Stimulated activated CD4-positive, alpha-beta T cell treated with anti-CD3 and anti-CD28 coated beads, Interleukin-1b, Interleukin-23, amount 100 ng/mL, for 24 hours (primary cell): ENCODE data around the gene KRTAP4-5.
"Not testable (repeated sequence)": the region's sequence is repeated elsewhere in the genome, so short reads cannot be mapped to it uniquely, and the experiment has no call there.

Experiments used
- DNase-seq, 4 experiments: peaks; one replicate each; pipeline ENCODE4 v3.0.0-alpha.2; 2020; ENCODE audit warnings: low read depth in 4 of 4, low spot score in 1 of 4

The KRTAP4-5 gene

DNA sequence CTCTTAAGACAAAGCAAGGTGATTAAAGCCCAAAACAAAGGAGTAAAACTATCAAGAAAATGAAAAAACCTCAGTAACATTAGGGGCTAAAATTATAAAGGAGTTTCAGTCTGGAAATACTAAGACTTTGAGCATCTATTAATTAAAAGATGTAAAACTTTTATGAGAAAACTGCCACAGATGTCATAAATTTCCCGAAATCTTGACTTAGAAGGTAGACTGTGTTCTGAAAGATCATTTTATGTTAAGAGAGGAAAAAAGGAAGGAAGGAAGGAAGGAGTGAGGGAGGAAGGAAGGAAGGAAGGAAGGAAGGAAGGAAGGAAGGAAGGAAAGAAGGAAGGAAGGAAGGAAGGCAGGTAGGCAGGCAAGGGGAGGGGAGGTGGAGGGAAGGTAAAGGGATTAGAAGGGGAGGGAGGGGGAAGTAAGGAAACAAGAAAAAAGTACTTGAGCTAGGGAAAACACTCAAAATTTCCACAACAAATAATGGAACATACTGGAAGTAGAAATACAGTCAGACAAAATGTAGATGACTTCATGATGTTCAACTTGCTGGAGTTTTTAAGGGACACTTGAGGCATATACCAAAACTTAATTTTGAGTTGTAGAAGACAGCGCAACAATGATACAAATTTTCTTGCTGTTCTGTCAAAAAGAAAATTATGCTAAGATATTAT, 2.0 kb downstream of the KRTAP4-5 start:
- DNase-seq = no peak

DNA sequence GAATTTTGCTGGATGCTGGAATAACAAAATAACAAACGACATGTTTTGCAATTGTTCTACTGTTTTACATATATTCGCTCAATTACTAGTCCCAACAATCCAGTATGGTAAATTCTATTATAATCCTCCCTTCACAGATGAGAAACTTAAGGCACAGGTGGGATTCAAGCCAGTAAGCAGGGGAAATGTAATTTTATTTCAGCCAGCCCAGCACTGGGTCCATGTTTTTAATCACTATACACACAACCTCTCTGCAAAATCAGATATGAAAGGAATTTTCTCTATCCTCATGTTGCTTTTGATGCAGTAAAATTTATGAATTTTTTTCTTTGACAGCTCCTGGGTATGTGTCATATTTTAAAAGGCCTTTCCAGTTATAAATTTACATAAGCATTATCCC, 4.4 kb downstream of the KRTAP4-5 start:
- no peak for DNase-seq

GRCh38 chr17:41144846-41145245, 4.8 kb downstream of the KRTAP4-5 start:
- no peak for DNase-seq

GRCh38 chr17:41141361-41141760, 8.3 kb downstream of the KRTAP4-5 start:
- no peak for DNase-seq

- no peak for DNase-seq
Observed at GRCh38 chr17:41140360-41141131, 9.1 kb downstream of the KRTAP4-5 start, which contains the start of gene KRTAP4-6. TSS of gene KRTAP4-6 (minus strand) at chr17:41140544. CDS start at chr17:41140487, 57 bp downstream.

DNA sequence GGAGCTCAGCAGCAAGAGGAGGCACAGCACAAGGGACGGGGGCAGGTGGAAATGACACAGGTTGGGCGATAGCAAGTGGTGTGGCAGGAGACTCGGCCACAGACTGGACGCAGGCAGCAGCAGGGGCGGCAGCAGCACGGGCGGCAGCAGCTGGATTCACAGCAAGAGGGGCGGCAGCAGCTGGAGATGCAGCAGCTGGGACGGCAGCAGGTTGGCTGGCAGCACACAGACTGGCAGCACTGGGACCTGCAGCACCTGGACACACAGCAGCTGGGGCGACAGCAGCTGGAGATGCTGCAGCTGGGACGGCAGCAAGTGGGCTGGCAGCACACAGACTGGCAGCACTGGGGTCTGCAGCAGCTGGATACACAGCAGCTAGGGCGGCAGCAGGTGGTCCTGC, 9.8 kb downstream of the KRTAP4-5 start:
- DNase-seq = not testable (repeated sequence)

DNA sequence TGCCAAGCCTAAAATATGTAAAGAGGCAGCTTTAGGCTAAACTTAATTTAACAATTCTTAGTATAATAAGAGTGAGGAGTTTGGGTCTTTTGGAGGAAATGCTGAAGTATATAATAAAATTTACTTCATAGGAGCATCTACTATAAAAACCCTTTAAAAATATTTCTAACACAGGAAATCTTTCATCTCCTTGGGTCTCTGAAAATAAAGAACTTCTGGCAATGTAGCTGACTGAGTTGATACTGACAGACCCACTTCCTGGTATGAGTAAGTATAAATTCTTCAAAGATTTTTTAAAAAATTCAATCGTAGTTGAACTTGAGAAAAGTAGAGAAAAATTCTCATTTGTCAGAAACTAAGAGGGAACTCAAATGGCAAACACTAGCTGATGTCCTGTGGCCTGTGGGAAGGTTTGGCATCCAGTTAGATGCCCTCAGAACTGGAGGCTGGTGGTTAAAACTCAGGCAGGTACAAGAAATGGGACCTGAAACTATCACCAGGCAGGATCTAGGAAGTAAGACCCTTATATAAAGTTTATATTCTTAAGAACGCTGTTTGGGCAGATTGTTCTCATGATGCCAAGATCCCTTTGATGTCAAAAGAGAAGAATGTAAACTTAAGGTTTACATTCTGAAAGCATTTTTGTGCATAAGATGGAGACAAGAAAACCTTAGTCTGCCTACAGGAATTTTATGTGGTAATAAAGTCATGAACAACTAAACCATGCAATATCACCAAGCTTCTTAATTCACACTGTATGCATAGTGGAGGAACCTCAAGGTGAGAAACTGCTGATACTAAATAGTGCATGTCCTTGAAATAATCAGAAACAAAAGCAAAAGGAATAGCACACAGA, 15.5 kb downstream of the KRTAP4-5 start:
- no peak for DNase-seq

GRCh38 chr17:41131979-41132378, 17.6 kb downstream of the KRTAP4-5 start:
- DNase-seq = no peak

DNA sequence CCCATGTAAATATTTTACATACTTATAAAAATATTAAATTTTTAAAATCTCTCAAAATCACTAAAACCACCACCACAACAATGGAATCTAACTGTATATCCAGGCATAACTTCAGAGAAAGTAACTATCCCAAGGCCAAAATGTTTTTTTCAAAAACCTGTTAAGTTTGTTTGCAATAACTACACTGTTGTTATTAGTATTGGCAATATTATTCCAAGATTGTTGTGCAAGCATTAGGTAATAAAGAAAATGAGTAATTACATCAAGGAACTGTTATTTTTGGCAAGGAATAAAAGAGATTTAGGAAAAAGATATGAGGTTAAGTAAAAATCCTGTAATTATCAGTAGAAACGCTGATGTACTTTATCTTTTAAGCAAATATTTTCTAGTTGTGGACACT, 22.3 kb downstream of the KRTAP4-5 start:
- DNase-seq = no peak

- no peak for DNase-seq
Observed at GRCh38 chr17:41126412-41126811, 23.2 kb downstream of the KRTAP4-5 start.

DNA sequence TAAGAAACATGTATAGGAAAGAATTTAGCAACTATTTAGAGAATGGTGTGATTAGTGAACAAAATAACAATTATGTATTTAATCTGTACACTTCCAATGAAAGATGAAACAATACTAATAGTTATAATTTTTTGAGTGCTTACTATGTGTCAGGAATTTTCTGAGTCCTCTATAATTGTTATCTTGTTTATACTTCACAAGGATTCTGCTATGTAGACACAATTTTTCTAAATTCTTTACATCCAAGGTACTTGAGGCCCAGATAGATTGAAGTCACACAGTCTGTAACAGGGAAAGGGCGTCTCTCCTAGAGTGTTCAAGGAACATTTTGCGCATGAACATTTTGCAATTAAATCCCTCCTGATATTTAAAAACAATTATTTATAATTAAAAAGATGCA, 24.6 kb downstream of the KRTAP4-5 start:
- DNase-seq = no peak

- not testable (repeated sequence) for DNase-seq
Observed at GRCh38 chr17:41123991-41124371, 25.6 kb downstream of the KRTAP4-5 start, which contains the start of gene KRTAP4-12. TSS of gene KRTAP4-12 (minus strand) at chr17:41124182. CDS start at chr17:41124122, 60 bp downstream.

GRCh38 chr17:41123292-41123990, 26.2 kb downstream of the KRTAP4-5 start:
- DNase-seq = not testable (repeated sequence)

DNA sequence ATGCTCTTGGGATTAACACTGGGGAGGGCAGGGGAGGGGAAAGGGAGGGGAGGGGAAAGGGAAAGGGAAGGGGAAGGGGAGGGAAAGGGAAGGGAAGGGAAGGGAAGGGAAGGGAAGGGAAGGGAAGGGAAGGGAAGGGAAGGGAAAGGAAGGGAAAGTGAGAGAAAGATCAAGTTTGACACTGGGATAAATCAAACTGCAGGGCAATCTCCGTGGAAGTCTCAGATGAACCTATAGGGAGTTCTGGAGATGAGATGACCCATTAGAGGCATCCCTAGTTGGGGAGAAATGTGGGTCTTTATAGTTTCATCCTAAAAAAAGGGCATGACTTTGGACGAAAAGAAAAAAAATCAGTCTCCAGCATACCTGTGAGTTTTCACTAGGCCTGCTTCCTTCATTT, 27.9 kb downstream of the KRTAP4-5 start:
- no peak for DNase-seq

GRCh38 chr17:41119696-41120690, 29.6 kb downstream of the KRTAP4-5 start:
- not testable (repeated sequence) for DNase-seq

- no peak for DNase-seq
Observed at GRCh38 chr17:41118721-41119120, 30.9 kb downstream of the KRTAP4-5 start.

DNA sequence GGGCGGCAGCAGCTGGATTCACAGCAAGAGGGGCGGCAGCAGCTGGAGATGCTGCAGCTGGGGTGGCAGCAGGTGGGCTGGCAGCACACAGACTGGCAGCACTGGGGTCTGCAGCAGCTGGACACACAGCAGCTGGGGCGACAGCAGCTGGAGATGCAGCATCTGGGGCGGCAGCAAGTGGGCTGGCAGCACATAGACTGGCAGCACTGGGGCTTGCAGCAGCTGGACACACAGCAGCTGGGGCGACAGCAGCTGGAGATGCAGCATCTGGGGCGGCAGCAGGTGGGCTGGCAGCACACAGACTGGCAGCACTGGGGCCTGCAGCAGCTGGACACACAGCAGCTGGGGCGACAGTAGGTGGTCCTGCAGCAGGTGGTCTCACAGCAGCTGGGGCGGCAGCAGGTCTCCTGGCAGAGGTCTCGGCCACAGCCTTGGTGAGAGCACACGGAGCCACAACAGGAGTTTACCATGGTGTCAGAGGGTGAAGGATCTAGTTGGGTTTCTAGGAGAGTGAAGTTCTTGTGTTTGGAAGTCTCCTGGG, 31.7 kb downstream of the KRTAP4-5 start, which contains the start of gene KRTAP4-11:
KRTAP4-11 (minus strand) TSS at position 528 of the 541 bp plus-strand sequence; CDS start at position 470, 58 bp downstream.
- not testable (repeated sequence) for DNase-seq

- DNase-seq = no peak
Observed at GRCh38 chr17:41116297-41116696, 33.3 kb downstream of the KRTAP4-5 start.
